IPS-15b (cell line): ENCODE data around the gene PCNT.

Experiments used
- H3K27me3 ChIP-seq: one replicate; pipeline ENCODE4 v1.6.1; 2013; ENCODE audit warnings: low read length; ENCODE audit not compliant: control insufficient read depth, insufficient read depth
- H3K36me3 ChIP-seq: one replicate; pipeline ENCODE4 v1.6.1; 2013; ENCODE audit warnings: low read length; ENCODE audit not compliant: control insufficient read depth, insufficient read depth
- H3K4me1 ChIP-seq: one replicate; pipeline ENCODE4 v1.6.1; 2013; ENCODE audit warnings: mild to moderate bottlenecking, low read length; ENCODE audit not compliant: control insufficient read depth, insufficient read depth
- H3K4me3 ChIP-seq: one replicate; pipeline ENCODE4 v1.5.1; 2013; ENCODE audit warnings: low read depth, low read length
- H3K9ac ChIP-seq: one replicate; pipeline ENCODE4 v1.6.1; 2013; ENCODE audit warnings: low read depth, mild to moderate bottlenecking, low read length
- H3K9me3 ChIP-seq: one replicate; pipeline ENCODE4 v1.6.1; 2013; ENCODE audit warnings: mild to moderate bottlenecking, low read length; ENCODE audit not compliant: control insufficient read depth, insufficient read depth

The PCNT gene

GRCh38 chr21:46474382-46474781 lies 150.4 kb downstream of the PCNT start:
- no peaks in the 10 kb centered on the region for H3K9me3 ChIP-seq
- no peak overlapping the region for H3K4me3 ChIP-seq
- no peaks in the 10 kb centered on the region for H3K36me3 ChIP-seq
- H3K4me1 ChIP-seq: no peaks in the 10 kb centered on the region
- no peak overlapping the region for H3K9ac ChIP-seq
- no peaks in the 10 kb centered on the region for H3K27me3 ChIP-seq

GRCh38 chr21:46475296-46475695 lies 151.3 kb downstream of the PCNT start:
- H3K9ac ChIP-seq: no peak overlapping the region
- H3K9me3 ChIP-seq: no peaks in the 10 kb centered on the region
- no peaks in the 10 kb centered on the region for H3K4me1 ChIP-seq
- no peaks in the 10 kb centered on the region for H3K27me3 ChIP-seq
- no peaks in the 10 kb centered on the region for H3K36me3 ChIP-seq
- no peak overlapping the region for H3K4me3 ChIP-seq

GRCh38 chr21:46477765-46478164 lies 153.8 kb downstream of the PCNT start:
- no peaks in the 10 kb centered on the region for H3K36me3 ChIP-seq
- no peaks in the 10 kb centered on the region for H3K4me1 ChIP-seq
- no peaks in the 10 kb centered on the region for H3K9me3 ChIP-seq
- no peak overlapping the region for H3K4me3 ChIP-seq
- no peaks in the 10 kb centered on the region for H3K27me3 ChIP-seq
- H3K9ac ChIP-seq: no peak overlapping the region

- no peaks in the 10 kb centered on the region for H3K4me1 ChIP-seq
- no peak overlapping the region for H3K4me3 ChIP-seq
- H3K9me3 ChIP-seq: no peaks in the 10 kb centered on the region
- no peaks in the 10 kb centered on the region for H3K36me3 ChIP-seq
- H3K9ac ChIP-seq: no peak overlapping the region
- no peaks in the 10 kb centered on the region for H3K27me3 ChIP-seq
Measured at GRCh38 chr21:46478910-46479309, 155.0 kb downstream of the PCNT start.

GRCh38 chr21:46480466-46480865 lies 156.5 kb downstream of the PCNT start:
- no peak overlapping the region for H3K4me3 ChIP-seq

GRCh38 chr21:46482225-46482845 lies 158.4 kb downstream of the PCNT start:
- no peak overlapping the region for H3K4me3 ChIP-seq
- no peaks in the 10 kb centered on the region for H3K36me3 ChIP-seq
- no peaks in the 10 kb centered on the region for H3K9me3 ChIP-seq
- no peaks in the 10 kb centered on the region for H3K27me3 ChIP-seq
- H3K4me1 ChIP-seq: no peaks in the 10 kb centered on the region
- H3K9ac ChIP-seq: no peak overlapping the region

More at GRCh38 chr21:46480466-46480865, 156.5 kb downstream of the PCNT start:
- H3K27me3 ChIP-seq: no peaks in the 10 kb centered on the region
- H3K9ac ChIP-seq: no peak overlapping the region
- no peaks in the 10 kb centered on the region for H3K4me1 ChIP-seq
- H3K36me3 ChIP-seq: no peaks in the 10 kb centered on the region
- no peaks in the 10 kb centered on the region for H3K9me3 ChIP-seq

- H3K4me3 ChIP-seq: no peak overlapping the region
- H3K4me1 ChIP-seq: no peaks in the 10 kb centered on the region
- H3K9me3 ChIP-seq: no peaks in the 10 kb centered on the region
- H3K36me3 ChIP-seq: no peaks in the 10 kb centered on the region
- no peaks in the 10 kb centered on the region for H3K27me3 ChIP-seq
- no peak overlapping the region for H3K9ac ChIP-seq
Measured at GRCh38 chr21:46482846-46483231, 158.9 kb downstream of the PCNT start.

- Histone ChIP-seq H3K9me3 (no peaks in the 10 kb centered on the region), H3K4me1 (no peaks in the 10 kb centered on the region), H3K27me3 (no peaks in the 10 kb centered on the region), H3K9ac (no peak overlapping the region), H3K36me3 (no peaks in the 10 kb centered on the region), H3K4me3 (no peak overlapping the region)
Measured at GRCh38 chr21:46483300-46484295, 159.6 kb downstream of the PCNT start.

- no peak overlapping the region for H3K4me3 ChIP-seq
- no peaks in the 10 kb centered on the region for H3K4me1 ChIP-seq
- no peaks in the 10 kb centered on the region for H3K27me3 ChIP-seq
- H3K9ac ChIP-seq: no peak overlapping the region
- peaks cover 8% of the 10 kb centered on the region for H3K36me3 ChIP-seq
- no peaks in the 10 kb centered on the region for H3K9me3 ChIP-seq
Measured at GRCh38 chr21:46486481-46487126, 162.6 kb downstream of the PCNT start.

- no peak overlapping the region for H3K9ac ChIP-seq
- no peaks in the 10 kb centered on the region for H3K4me1 ChIP-seq
- peaks cover 8% of the 10 kb centered on the region for H3K36me3 ChIP-seq
- no peak overlapping the region for H3K4me3 ChIP-seq
- no peaks in the 10 kb centered on the region for H3K27me3 ChIP-seq
- no peaks in the 10 kb centered on the region for H3K9me3 ChIP-seq
Measured at GRCh38 chr21:46489162-46489663, 165.3 kb downstream of the PCNT start.

GRCh38 chr21:46489800-46490199 lies 165.8 kb downstream of the PCNT start:
- H3K9me3 ChIP-seq: no peaks in the 10 kb centered on the region
- peaks cover 8% of the 10 kb centered on the region for H3K36me3 ChIP-seq
- no peak overlapping the region for H3K9ac ChIP-seq
- no peak overlapping the region for H3K4me3 ChIP-seq
- no peaks in the 10 kb centered on the region for H3K4me1 ChIP-seq
- H3K27me3 ChIP-seq: no peaks in the 10 kb centered on the region
